AG20443 (cell line): ENCODE measurements around the gene GPC1.
"Not testable (repeated sequence)": the region's sequence is repeated elsewhere in the genome, so short reads cannot be mapped to it uniquely, and the experiment has no call there.

Experiments used
- DNase-seq: peaks from one replicate; pipeline ENCODE4 v3.0.0; 2012; ENCODE audit warnings: low spot score, mixed read lengths

The GPC1 gene

DNA sequence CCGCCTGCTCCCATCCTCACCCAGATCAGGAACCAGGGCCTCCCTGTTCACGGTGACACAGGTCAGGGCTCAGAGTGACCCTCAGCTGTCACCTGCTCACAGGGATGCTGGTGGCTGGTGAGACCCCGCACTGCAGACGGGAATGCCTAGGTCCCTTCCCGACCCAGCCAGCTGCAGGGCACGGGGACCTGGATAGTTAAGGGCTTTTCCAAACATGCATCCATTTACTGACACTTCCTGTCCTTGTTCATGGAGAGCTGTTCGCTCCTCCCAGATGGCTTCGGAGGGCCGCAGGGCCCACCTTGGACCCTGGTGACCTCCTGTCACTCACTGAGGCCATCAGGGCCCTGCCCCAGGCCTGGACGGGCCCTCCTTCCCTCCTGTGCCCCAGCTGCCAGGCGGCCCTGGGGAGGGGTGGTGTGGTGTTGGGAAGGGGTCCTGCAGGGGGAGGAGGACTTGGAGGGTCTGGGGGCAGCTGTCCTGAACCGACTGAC is 31.7 kb downstream of the GPC1 start:
- peak; percentile 8 for DNase-seq

DNA sequence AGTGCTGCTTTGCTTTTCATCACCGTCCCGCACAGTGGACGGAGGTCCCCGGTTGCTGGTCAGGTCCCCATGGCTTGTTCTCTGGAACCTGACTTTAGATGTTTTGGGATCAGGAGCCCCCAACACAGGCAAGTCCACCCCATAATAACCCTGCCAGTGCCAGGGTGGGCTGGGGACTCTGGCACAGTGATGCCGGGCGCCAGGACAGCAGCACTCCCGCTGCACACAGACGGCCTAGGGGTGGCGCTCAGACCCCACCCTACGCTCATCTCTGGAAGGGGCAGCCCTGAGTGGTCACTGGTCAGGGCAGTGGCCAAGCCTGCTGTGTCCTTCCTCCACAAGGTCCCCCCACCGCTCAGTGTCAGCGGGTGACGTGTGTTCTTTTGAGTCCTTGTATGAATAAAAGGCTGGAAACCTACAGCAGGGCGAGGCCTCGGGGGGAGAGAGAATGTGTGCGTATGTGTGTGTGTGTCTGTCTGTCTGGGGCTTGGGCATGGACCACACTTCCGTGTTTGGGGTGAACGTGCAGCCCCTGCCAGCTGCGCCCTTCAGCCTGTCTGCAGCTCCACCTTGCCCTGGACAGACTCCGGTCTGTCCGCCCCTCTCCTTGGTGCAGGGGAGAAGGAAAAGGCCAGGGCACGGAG is 32.3 kb downstream of the GPC1 start:
- peak; percentile 22 for DNase-seq

DNA sequence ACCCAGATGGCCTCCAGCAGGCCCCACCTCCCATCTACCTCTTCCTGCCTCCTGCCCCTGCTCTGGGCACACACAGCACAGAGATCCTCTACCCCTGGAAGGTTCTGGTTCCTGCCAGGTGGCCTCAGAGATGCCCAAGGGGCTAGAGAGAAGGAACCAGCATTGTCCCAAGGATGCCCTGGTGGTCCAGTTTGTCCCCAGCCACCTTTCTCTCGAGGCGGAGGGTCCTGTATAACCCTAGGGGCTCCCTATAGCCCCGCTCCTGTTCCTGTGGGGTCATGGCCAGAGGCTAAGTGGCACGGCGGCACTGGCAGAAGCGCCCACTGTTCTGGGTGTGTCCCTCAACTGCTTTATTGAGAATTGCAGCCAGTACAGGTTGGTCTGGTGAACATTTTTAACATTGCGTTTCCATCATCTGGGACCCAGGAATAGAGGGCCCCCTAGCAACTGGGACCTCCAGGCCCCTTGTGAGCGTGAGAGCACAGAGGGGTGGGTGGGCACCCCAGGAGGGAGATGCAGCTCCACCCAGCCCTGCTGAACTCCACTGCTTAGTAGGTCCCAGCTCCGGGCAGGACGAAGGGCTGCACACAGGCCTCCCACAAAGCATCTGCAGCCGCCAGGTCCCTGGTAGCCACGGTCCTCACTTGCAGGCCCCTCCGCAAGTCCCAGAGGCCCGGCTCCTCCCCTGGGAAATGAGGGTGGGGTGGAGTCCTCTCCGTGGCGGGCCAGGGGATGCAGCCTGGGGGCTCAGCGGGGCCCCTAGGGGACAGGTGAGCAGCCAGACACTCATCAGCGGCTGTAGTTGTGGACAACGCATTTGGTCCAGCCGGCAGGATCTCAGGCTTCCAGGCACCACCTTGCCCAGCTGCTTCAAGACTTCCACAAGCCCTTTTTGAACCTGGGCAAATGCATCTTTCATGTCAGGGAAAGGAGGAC is 33.1 kb downstream of the GPC1 start:
- DNase-seq = peak; percentile 24

DNA sequence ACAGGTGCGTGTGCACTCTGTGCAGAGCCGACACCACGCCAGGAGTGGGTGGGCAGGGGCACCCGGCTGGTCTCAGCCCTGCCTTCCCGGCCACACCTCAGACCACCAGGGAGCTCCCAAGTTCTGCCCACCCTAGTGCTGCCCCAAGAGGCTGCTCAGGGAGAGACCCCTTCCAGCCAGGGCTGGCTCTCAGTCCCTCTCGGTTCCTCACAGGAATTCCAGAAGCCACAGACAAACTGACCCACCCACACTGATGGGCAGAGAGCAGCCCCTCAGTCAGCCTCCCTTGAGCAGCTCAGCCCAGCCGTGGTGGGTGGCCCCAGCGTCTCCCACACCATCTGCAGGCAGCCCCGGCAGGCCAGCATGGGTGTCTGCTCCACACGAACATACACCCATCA is 33.8 kb downstream of the GPC1 start:
- peak; percentile 14 for DNase-seq

DNA sequence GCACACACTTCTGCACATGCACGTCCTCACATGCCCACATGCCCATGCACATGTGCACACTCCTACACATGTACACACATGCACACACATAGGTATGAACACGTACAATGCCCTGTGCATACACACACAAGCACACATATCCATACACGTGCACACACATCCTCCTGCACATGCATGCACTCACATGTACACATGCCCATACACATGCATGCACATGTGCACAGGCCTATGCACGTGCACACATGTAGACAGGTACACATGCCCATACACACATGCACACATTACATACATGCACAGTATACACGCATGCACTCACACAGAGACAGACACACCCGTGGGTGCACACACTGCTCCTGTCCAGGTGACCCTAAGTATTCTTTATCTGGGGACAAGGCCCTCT is 34.3 kb downstream of the GPC1 start:
- no peak for DNase-seq

DNA sequence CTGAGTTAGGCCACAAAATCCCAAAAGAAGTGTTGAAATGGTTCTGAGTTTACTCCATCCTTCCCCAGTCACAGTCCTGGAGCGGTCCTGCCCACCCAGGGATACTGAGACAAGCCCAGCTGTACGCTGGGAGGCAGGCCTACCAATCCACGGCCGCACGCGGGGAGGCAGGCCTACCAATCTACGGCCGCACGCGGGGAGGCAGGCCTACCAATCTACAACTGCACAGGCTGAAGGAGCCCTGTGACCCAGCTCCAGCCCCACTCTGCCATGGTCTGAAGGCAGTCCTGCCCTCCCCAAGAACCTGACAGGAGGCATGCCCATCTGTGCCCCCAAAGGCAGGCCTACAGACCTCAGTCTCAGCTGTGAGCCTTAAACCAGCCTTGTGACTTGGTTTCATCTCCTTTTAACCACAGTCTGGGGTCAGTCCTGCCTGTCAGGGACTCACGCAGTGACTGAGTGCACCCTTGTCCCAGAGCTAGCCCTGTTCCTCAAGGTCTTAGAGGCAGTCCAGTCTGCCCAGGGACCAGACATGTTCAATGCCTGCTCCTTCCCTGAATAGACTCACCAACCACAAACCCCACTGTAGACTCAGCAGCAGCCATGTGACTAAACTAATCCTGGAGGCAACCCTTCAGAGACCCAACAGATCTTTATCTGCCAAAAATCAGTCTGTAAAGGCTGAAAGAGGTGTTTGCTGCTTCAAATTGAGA is 36.8 kb downstream of the GPC1 start:
- peak; percentile 6 for DNase-seq

DNA sequence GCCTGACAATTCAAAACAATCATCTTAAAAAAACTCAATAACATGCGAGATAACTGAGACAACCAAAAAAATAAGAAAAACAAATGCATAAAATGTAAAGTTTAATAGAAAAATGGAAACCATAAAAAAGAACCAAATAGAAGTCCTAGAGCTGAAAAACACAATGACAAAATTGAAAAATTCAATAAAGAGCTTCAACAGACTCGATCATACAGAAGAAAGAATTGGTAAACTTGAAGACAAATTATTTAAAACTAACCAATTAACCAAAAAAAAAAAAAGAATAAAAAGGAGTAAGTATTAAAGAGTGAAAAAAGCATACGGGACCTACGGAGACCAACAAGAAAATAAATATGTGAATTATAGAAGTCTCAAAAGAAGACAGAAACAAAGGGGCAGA is 37.7 kb downstream of the GPC1 start:
- no peak for DNase-seq

DNA sequence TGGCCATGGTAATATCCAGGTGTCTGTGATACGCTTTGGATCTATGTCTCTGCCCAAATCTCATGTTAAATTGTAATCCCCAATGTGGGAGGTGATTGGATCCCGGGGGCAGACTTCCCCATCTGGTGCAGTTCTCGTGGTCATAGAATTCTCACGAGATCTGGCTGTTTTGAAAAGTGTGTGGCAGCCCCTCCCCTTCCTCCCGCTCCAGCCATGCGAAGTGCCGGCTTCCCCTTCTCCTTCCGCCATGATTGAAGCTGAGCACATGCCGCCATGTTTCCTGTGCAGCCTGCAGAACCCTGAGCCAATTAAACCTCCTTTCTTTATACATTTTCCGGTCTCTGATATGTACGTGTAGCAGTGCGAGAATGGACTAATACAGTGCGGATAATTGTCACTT is 42.5 kb downstream of the GPC1 start:
- no peak for DNase-seq

DNA sequence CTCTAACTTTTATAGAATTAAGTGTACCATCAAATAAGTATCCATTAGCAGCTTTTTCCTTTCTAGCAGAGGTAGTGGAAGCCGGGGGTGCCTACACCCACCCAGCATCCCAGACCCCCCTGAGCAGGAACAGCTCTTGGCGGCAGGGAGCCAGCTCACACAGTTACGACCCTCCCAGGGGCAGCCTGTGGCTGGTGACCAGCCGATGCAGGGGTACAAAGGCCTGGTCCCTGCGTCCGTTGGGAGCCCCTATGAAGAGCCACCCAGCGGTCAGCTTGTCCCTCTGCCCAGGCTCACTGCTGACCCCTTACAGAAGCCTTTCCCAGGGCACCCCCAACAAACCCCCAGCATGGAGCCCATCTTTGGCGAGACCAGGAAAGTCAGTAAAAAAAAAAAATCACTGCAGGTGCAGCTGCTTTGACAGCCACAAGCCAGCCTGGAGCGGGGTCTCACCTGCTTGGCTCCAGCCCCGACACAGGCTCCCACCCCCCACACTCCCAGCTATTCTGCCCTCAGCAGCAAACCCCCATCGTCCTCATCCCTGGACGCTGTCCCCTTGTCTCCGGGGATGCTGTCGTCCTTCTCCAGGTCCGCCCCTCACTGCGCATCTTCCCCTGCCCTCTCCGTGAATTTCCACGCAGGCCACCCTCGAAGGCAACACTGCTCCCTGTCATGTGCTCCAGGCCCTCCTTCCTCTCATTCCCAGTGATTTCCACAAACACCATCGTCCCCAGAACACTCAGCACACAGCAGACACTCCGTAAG is 43.1 kb downstream of the GPC1 start:
- peak; percentile 3 for DNase-seq

DNA sequence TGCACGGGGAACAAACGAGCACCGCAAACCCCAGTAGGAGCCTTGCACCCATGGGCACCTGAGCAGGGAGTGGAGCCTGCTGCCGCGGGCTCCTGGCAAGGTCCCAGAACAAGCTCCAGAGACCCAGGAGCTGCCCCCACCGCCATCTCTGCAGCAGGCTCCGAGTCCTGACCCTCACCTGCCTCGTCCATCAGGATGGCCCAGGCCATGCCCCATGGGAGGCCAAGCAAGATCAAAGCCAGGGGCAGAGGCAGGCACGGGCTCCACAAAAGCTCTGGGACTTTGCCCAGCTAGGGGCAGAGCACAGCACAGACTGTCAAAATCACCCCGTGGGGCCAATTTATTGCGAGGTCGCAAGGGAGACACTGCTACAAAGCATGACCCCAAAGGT is 43.6 kb downstream of the GPC1 start:
- DNase-seq = peak; percentile 5

DNA sequence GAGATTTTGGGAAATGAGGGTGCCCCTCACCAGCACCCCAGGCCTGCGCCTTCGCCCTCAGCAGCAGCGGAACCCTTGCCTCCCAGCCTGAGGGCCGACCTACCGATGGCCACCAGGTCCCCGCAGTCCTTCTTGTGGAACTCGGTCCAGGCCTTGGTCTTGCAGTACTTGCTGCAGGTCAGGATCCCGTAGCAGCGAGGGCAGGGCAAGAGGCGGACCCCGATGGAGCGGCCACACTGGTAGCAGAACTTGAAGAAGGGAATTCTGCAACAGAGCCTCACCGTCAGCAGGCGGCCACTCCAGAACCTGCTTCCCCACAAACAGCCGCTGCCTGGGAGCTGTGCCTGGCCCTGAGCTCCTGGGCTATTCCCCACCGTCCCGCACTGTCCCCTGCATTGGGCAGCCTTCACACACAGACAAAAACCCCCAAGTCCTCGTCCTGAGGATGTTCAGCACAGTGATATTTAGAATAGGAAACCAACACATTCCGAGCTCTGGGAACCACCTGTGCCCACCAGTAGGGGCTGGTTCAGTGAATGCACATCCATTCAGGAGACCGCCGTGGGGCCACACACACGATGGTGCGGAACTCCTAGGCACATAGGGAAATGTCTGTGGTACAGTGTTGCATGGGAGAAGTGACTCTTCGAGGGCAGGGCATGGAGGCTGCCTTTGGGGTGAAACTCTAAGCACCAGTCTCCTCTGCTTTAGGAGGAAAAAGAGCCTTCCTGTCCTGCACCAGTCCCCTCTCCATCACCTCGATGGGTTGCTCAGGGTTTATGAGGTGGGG is 45.6 kb downstream of the GPC1 start:
- DNase-seq = no peak

DNA sequence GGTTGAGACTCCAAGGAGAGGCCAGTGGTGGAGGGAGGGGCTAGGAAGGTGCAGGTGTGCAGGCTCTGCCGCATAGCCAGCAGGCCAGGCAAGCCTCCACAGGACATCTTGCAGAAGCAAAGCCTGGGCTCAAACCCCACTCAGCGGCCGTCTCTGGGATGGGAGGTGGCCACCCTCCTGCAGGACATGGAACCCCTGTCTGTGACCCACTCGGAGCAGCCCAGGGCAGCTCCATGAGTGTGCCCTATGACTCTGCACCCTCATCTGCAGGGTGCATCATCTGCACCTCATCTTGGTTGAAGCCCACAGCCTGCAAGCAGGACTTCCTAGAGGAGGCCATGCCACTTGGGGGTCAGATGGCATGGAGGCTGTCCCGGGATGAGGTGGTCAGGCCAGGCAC is 46.3 kb downstream of the GPC1 start:
- peak; percentile 4 for DNase-seq

DNA sequence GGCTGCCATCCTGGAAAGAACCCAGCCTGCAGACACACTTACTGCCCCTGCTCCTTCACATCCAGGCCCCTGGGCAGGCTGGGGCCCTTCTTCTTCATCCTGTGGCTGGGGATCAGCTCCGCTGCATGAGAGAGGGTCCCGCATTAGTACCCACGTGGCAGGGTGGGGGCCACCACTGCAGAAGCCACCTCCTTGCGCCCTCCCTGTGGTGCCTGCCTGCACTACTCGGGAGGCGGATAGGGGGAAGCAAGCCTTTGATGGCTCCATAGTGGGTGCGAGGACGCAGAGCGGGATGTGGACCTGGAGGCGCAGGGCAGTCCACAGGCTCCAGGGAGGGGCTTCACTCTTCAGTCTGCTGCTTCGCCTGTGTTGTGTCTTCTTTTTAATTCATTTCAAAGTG is 46.7 kb downstream of the GPC1 start:
- DNase-seq = peak; percentile 1

DNA sequence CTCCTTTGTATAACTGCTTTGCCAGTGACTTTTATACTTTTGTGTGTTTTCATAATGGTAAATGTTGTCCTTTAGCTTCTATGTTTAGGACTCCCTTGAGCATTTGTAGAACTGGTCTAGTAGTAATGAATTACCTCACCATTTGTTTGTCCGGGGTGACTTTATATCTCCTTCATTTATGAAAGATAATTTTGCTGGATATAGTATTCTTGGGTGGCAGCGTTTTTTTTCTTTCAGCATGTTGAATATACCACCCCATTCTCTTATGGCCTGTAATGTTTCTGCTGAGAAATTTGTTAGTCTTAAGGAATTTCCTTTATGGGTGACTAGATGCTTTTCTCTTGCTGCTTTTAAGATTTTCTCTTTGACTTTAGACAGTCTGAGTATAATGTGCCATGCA is 56.0 kb downstream of the GPC1 start:
- DNase-seq = no peak

DNA sequence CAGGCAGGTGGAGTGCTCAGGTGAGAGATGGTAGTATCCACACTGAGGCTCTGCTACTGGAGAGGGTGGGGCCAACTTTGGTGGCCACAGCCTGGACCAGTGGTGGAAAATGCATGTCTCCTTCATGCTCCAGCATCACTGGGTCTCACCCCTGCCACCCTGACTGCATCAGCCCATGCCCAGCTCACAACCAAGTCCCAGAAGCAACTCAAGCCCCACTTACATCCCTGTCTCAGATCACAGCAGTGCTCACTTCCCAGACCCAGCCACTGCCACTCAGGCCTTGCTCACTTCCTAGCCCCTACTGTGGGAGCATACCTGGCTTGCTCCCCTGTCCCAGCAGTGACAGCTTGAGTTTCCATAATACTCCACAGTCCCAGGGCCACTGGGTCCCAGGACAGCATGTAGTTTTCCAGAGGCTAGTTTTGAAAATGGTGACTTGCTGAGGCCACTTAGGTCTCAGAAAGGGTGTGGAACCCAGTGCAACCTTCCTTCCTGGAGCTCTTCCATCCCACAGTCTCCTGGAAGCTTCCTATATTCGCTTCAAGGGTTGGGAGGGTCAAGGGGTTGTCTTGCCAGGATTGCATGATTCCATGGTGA is 58.8 kb downstream of the GPC1 start:
- no peak for DNase-seq

DNA sequence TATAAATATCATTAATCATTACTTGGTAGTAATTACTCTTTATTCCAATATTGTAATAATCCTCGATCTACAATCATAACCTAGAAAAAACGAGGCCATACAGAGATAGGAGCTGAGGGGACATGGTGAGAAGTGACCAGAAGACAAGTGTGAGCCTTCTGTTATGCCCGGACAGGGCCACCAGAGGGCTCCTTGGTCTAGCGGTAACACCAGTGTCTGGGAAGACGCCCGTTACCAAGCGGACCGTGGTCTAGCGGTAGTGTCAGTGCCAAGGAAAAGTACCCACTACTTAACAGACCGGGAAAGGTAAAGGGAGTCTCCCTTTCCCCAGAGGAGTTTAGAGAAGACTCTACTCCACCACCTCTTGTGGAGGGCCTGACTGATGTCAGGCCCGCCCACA is 59.5 kb downstream of the GPC1 start:
- not testable (repeated sequence) for DNase-seq

DNA sequence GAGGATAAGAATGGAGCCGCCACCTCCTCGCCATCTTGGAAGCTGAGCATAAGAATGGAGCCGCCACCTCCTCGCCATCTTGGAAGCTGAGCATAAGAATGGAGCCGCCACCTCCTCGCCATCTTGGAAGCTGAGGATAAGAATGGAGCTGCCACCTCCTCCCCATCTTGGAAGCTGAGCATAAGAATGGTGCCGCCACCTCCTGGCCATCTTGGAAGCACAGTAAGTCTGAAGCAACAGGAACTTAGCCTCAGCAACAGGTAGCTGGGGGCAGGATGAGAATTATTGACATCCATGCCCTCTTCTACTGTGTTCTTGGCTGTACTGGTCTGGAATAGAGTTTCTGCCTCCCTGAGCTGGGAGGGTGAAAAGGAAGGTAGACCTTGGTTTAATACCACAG is 61.6 kb downstream of the GPC1 start:
- DNase-seq = peak; percentile 37

DNA sequence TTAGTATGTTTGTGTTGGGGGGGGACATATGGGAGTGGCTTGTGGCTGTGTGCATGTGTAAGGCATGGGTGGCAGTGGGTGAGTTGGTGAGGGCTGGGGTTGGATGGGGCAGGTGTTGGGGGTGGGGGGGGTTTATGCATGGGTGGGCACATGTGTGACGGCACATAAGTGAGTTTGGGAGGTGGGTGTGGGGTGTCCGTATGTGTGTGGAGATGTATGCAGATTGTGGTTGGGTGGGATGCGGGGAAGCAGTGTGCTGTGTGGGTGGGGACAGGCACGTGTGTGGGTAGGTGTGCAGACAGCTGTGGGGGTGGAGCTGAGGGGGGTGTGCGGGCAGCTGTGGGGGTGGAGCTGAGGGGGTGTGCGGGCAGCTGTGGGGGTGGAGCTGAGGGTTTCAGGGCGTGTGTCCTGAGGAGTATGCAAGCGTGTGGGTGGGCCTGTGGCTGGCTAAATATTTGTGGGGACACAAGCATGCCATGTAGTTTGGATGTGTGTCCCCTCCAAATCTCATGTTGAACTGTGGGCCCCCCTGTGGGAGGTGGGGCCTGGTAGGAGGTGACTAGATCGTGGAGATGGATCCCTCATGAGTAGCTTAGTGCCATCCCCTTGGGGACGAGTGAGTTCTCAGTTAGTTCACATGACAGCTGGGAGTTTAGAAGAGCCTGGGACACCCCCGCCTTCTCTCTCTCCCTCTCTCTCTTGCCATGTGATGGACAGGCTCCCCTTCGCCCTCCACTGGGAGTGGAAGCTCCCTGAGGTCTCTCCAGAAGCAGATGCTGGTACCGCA is 62.9 kb downstream of the GPC1 start:
- DNase-seq = peak; percentile 2

DNA sequence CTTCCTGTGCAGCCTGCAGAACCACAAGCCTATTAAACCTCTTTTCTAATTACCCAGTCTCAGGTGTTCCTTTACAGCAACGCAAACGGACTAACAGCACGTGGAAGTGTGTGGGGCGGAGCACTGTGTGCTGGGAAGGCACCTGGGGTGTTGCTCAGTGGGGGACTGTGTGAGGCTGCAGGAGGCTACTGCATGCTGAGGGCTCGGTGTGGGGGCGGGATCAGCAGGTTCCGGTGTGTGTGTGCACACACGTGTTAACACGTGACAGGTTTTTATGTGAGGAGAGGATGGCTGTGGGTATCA is 63.4 kb downstream of the GPC1 start:
- no peak for DNase-seq
